Measurements from ENCODE around the gene PPM1H.
A peak's percentile ranks its signal among the peaks of the same experiment; 100 is the strongest.
"Not testable (repeated sequence)": the region's sequence is repeated elsewhere in the genome, so short reads cannot be mapped to it uniquely, and the experiment has no call there.

PPM1H gene

DNA sequence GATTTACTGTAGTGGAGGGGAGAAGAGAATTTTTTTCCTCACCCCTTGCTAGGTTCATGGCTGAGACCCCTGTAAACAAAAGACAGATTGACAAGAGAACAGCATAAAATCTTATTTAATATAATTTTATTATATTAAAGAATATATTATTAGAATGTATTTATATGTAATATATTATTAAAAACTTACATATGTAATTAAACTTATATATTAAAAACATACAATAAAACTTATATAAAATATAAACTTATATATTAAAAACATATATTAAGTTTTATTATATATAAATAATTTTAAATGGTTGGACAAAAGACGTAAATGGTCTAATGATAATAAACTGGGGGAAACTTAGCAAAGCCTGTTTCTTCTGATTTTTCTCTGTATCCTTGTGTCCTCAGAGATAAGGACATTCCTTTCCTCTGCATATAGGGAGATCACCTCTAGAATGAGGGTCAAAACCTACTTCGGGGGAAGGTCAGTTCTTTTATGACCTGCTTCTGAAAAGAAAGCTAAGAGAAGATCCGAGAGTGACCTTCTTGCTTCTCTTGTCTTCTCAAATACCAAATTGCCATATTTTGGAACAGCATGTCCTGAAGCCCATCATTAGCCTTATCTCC lies 8.9 kb upstream of the PPM1H start:
- no peak for DNase-seq (ENCODE audit: low read depth)

GRCh38 chr12:62942316-62942715 lies 7.4 kb upstream of the PPM1H start:
- not testable (repeated sequence) for DNase-seq (ENCODE audit: low read depth)

GRCh38 chr12:62934239-62934798 lies 631 bp downstream of the PPM1H start:
- DNase-seq (ENCODE audit: low read depth), result peak; percentile 9

DNA sequence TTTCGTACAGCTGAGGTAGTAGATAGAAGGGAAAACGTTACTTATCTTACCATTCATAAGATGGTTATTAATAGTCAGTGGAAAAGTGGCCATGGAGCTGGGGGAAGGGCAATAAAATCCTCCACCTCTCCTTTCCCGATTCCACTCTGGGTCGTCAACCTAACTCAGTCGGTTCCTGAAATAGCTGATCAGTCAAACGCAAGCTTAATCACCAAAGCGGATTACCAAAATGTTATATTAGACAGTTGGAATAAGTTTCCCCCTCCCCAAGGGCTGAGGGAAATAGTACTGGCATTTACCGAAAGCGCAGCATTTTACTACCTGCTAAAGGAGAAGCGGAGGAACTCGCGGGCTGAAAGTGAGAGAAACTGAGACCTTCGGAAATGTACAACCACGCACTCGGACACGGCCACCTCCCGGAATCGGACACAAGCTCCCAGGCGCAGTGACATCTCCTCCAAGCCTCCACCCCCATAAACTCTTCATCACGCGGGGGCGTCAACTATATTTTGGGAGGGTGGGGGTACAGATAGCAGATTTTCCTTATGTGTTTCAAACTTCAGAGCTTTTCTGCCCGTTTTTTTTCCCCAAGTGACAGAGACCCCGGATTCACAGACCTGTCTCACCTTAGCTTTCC lies 1.2 kb downstream of the PPM1H start:
- no peak for DNase-seq (ENCODE audit: low read depth)

GRCh38 chr12:62933220-62933601 lies 1.7 kb downstream of the PPM1H start:
- peak; percentile 13 for DNase-seq (ENCODE audit: low read depth)

DNA sequence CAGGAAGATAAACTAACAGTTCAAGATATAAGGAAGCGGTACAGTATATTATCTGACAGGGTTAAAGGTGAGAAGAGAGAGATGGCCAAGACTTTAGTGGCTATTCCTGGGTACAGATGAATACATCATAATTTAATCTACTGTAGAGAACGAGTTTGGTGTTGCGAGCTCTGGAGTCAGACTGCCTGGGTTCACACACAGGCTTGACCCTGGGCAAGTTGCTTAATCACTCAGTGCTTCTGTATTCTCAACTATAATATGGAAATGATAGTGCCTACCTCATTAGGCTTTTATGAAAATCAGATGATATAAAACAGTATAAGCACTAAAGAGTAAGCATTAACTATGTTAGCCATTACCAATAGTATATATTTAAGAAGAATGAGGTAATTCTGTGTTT lies 3.5 kb downstream of the PPM1H start:
- DNase-seq (ENCODE audit: low read depth), result no peak

DNA sequence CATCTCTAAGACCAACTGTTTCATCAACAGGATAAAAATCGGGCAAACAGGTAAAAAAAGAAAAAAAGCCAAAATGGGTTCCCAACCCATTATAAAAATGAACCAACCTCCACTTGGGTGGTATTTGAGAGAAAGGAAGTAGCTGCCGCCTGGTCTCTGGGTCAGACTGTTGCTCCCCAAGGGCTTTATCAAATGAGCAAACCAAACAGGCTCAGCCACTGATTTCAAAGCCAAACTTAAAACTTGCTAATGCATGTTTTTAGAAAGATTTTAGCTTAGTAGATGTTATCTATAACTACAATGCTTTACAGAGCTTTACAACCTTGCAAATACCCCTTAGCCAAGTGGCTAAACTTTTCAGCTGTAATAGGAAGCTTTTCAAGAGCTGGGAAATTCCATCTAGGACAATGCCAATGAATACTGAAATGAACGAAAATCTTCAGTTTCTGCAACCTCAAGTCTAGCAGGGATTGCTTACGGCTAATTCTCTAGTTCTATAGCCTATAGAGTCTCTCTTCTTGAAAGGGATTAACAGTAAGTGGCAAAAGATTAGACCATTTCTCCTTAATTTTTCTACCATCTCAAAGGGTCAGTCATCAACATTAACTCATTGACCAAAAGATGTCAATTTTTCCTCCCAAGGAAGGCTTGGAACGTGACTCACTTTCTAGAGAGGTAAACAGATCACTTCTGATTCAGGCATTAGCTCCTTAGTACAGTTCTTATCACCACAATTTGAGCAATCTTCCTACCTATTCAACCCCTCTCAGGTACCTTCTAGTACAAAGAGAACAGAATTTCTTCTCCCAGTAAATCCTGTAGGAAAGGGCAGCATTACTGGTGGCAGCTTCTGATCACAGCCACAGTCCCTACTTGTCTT lies 4.2 kb downstream of the PPM1H start:
- no peak for DNase-seq (ENCODE audit: low read depth)

DNA sequence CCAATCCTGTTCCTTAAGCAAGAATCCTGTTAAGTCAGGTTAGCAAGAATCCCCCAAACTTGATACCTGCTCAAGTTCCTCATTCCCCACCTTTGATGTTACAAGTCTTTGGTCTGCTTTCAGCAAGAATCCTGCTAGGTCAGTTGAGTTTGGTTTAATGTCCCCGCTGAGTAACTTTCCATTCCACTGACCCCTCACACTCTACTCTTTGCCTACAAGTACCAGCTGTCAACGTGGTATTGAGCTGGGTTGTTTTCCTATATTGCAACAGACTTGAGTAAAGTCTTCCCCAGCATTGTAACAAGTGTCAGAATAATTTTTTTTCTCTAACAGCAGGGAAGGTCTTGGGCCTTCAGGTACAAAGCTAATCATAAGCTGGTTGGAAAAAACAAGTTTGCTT lies 6.3 kb downstream of the PPM1H start:
- DNase-seq (ENCODE audit: low read depth), result no peak

DNA sequence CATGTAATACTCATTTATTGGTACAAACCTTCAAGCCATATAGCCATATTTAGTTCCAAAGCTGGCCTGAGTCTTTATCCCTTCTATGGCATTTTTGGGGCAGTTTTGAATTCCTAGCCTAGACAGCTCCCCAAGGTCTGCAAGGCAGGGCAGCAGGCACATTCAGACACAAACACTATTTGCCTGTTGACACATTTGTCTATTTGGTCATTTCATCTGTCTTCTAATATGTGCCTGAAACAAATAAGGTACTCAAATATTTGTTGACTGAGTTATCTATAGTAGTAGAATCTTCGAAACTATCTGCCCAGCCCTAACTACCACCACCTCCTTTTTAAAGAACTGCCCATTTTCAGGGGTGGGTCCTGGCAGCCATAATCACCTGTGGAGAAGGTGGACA lies 9.3 kb downstream of the PPM1H start:
- no peak for DNase-seq (ENCODE audit: low read depth)

GRCh38 chr12:62924084-62924483 lies 10.9 kb downstream of the PPM1H start:
- DNase-seq (ENCODE audit: low read depth), result no peak

- DNase-seq (ENCODE audit: low read depth), result peak; percentile 9
These were observed 12.4 kb downstream of the PPM1H start for GRCh38 chr12:62922539-62922938.

- DNase-seq (ENCODE audit: low read depth), result peak; percentile 9
These were observed 15.1 kb downstream of the PPM1H start for GRCh38 chr12:62919838-62920237.

DNA sequence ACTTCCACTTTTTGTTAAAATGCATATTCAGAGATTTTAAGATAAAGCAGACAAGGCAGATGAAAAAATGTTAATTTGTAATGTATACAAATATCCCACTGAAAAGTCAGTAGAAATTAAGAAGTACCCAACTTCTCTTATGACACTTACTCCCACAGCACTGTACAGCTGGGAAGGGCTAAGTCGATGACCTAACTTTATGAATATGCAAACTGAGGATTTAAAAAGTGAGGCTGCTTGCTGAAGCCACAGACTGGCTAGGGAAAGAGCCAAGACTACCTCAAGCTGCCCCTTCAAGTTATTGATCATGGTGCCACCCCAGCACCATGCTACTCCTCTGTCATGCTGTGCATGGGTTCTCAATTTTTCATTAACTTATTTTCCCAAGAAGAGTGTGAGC lies 17.0 kb downstream of the PPM1H start:
- DNase-seq (ENCODE audit: low read depth), result no peak

GRCh38 chr12:62916632-62917425 lies 18.1 kb downstream of the PPM1H start:
- no peak for DNase-seq (ENCODE audit: low read depth)

- DNase-seq (ENCODE audit: low read depth), result no peak
These were observed 19.8 kb downstream of the PPM1H start for GRCh38 chr12:62915204-62915529.

DNA sequence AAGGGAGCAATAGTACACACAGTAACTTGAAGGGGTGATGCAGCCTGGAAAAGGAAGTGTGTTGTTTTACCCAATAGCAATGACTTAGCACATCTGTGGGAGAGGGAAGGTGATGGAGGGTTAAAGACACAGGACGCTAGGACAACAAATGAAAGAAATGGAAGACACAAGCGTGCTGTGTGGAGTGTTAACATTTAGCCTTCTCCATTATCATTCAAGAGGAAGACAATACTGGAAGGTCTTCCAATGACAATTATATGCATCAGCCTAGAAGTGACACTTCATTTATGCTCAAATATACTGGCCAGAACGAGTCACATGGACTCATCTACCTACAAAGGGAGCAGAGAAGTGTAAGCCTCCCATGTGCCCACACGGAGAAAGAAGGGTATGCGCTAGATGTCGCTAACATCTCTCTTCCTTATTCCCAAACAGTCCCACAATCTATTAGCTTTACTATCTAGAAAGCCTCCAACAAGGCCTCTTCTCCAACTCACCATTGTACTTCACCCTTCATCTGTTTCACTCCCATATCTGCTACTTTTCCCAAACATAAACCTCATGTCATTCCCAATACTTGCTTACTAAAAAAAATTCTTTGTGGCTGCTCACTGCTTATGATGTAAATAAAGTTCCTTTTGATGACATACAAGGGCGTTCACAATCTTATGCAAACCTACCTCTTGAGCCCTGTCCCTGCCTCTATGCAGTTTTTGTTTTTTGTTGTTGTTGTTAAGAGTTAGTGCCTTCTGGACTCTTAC lies 20.3 kb downstream of the PPM1H start:
- no peak for DNase-seq (ENCODE audit: low read depth)

DNA sequence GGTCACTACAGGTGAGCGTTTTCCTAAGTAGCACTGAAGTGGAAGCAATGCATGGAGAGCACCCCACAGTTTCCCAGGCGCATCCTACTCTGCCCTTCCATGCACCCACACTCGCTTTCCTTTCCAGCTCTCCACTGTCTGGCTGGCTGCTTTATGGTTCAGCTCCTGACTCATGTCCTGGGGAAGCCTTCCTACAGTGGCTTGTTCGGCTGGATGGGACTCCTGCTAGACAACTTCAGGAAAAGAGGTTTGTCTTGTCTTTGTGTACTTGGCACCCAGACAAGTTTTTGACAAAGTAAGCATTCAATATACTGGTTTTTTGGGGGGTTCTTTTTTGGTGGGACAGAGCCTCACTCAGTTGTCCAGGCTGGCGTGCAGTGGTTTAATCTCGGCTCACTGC lies 21.6 kb downstream of the PPM1H start:
- no peak for DNase-seq (ENCODE audit: low read depth)

GRCh38 chr12:62912644-62913043 lies 22.3 kb downstream of the PPM1H start:
- DNase-seq (ENCODE audit: low read depth), result no peak

GRCh38 chr12:62911286-62911685 lies 23.7 kb downstream of the PPM1H start:
- DNase-seq (ENCODE audit: low read depth), result no peak

DNA sequence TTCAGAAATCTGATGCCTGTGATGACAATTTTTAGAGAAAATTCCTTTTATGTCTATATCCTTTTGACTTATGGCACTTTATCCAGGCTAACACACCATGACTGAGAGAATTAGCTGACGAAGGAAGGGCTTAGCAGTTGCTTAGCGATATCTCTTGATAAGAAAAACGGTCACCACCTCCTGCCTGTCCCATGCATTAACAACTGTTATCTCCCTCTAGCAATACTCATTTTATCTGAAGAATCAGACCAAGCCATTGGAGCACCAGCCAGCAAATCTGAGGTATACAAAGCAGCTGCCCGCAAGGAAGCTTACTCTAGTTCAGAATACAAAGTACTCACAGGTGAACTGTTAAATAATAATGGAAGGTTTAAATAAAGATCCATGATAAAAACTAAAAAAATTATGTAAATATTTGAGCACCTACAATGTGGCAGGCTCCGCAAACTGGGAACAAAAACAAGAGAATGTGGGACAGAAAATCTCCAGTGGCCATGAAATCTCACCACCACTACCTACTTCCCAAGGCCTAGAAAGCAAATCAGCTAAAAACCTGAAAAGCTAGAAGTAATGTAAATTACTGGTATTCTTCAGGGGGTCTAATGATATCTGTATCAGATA lies 24.3 kb downstream of the PPM1H start:
- no peak for DNase-seq (ENCODE audit: low read depth)

DNA sequence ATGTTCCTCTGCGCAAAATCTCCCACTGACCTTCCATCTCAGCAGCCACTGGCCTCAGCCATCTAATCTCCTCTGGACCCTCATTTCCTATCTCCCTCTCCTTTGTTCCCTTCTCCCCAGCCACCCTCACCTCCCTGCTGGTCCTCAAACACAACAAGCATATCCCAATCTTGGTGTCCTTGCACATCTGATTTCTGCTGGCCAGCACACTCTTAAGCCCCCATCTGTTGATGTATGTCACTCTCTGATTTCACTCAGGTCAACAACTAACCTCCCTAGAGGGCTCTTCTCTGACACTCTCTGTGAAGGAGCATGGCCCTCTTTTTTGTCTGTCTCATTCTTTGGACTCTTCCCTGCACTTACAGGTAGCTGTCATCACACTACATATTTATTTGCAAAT lies 25.6 kb downstream of the PPM1H start:
- DNase-seq (ENCODE audit: low read depth), result no peak

Data from stromal cell of bone marrow (primary cell).